ENCODE measurements around the gene LVRN. TPM values are rescaled to one million over a fixed set of nuclear protein-coding genes. Genes with fewer than 3 reads are reported as not detected.

The LVRN gene
- total RNA-seq, 1 donor: under 0.01 TPM

DNA sequence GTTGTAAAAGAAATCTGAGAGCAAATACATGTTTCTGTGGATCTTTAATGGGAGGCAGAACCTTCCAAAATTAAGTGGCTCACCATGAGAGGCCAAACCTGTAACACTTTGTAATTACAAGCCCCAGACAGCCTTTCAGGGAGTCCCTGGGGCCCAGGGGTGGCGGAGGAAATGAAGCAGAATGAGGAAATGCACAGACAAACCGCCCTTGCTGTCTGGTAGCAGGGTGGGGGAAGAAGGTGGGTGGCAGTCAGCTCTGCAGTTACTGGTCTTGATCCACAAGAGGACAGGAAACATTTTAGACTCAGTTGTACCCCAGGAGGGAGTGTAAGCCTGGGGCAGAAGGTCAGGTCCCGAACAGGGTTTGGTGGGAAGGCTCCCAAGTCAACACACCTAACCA lies 76.5 kb downstream of the LVRN start:
- H3K4me3 ChIP-seq (ENCODE audit: low read depth, low read length): no peak overlapping the region
- DNase-seq (ENCODE audit: low read depth): no peak
- TF ChIP-seq, protein P1, sequence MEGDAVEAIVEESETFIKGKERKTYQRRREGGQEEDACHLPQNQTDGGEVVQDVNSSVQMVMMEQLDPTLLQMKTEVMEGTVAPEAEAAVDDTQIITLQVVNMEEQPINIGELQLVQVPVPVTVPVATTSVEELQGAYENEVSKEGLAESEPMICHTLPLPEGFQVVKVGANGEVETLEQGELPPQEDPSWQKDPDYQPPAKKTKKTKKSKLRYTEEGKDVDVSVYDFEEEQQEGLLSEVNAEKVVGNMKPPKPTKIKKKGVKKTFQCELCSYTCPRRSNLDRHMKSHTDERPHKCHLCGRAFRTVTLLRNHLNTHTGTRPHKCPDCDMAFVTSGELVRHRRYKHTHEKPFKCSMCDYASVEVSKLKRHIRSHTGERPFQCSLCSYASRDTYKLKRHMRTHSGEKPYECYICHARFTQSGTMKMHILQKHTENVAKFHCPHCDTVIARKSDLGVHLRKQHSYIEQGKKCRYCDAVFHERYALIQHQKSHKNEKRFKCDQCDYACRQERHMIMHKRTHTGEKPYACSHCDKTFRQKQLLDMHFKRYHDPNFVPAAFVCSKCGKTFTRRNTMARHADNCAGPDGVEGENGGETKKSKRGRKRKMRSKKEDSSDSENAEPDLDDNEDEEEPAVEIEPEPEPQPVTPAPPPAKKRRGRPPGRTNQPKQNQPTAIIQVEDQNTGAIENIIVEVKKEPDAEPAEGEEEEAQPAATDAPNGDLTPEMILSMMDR (IDR thresholded peaks at IDR 0.05; ENCODE audit: insufficient read depth, low read depth, low read length): no peak

DNA sequence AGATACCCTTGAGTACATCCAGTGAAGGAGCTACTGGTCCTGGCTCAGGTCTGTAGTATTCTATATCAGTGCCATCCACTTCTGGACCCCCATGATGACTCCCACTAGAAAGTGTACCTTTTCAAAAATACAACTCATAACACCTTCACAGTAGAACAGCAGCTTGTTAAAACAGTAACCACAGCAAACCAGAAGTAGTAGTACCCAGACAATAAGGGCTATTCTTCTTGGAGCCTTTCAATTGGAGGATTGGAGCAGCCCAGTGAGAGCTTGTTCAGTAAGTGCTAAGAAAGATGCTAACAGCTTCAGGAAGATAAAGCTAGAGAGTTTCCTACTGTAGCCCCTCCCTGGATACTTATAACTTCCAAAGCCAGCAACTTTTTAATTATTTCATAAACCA lies 80.1 kb downstream of the LVRN start:
- H3K4me3 ChIP-seq (ENCODE audit: low read depth, low read length): no peak overlapping the region
- TF ChIP-seq, protein P1 (IDR thresholded peaks at IDR 0.05; ENCODE audit: insufficient read depth, low read depth, low read length): no peak
- DNase-seq (ENCODE audit: low read depth): no peak

DNA sequence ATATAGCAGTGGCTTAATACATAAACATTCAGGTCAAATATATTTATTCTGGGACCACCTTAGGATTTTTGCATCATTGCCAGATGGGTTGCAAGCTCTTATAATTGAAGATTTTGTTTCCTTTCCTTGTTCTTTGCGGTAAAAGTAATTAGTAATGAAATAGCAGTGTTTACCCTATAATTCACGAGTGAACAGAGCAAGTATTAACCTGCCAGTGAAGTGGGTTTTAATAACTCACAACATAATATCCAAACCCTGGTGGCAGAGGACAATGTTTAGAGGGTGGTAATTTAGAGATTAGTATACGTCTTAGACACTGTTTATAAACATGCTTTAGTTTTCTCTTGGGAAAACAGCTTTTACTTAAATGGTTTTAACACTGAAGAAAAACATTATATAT lies 81.8 kb downstream of the LVRN start:
- DNase-seq (ENCODE audit: low read depth): no peak
- no peak overlapping the region for H3K4me3 ChIP-seq (ENCODE audit: low read depth, low read length)
- TF ChIP-seq, protein P1 (IDR thresholded peaks at IDR 0.05; ENCODE audit: insufficient read depth, low read depth, low read length): no peak

DNA sequence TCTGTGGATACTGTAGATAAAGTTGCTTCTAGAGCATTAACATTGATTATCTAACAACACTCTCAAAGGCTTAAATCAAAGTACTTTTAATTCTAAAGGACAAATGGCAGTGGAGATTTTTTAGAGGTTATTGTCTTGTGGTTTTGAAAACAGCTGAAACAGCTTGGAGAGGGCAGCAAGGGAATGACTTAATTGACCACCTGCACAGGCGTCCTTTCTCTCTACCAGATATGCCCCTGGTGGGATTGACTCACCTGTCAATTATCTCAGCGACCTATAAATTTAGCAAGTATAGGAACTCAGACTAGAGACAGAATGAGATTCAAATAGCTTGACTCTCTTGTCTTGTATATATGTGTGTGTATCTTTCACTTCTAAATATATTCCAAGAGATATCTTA lies 83.5 kb downstream of the LVRN start:
- DNase-seq (ENCODE audit: low read depth): no peak
- TF ChIP-seq, protein P1 (IDR thresholded peaks at IDR 0.05; ENCODE audit: insufficient read depth, low read depth, low read length): no peak
- H3K4me3 ChIP-seq (ENCODE audit: low read depth, low read length): no peak overlapping the region

DNA sequence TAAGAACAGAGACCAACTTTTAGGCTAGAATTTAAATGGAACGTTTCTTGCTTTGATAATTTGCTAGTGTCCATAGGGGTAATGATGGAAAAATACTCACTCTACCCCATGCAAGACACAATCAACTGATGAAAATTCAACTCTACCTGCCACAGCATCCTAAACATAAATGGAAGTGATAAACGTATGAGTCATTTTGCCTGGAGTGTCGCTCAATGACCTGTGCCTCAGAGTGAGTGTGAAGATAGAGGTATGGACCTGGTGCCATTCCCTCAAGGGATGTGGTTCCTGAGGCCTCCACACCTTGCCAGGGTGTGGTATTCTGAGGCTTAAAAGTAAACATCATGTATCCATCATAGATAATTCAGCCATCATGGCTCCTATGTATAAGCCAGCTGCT lies 84.0 kb downstream of the LVRN start:
- no peak for DNase-seq (ENCODE audit: low read depth)
- H3K4me3 ChIP-seq (ENCODE audit: low read depth, low read length): no peak overlapping the region
- TF ChIP-seq, protein P1 (IDR thresholded peaks at IDR 0.05; ENCODE audit: insufficient read depth, low read depth, low read length): no peak

DNA sequence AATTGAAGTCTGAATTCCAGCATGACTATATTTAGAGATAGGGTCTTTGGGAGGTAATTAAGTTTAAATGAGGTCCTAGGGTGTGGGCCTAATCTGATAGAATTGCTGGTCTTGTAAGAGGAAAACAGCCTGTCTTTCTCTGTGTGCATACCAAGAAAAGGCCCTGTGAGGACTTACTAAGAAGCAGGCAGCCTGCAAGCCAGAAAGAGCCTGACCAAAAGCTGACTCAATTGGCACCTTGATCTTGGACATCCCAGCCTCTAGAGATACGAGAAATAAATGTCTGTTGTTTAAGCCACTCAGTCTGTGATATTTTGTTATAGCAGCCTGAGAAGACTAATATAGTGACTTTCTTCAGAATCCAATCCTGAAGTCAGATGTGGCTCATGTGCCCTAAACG lies 84.5 kb downstream of the LVRN start:
- TF ChIP-seq, protein P1 (IDR thresholded peaks at IDR 0.05; ENCODE audit: insufficient read depth, low read depth, low read length): no peak
- no peak overlapping the region for H3K4me3 ChIP-seq (ENCODE audit: low read depth, low read length)
- DNase-seq (ENCODE audit: low read depth): no peak

DNA sequence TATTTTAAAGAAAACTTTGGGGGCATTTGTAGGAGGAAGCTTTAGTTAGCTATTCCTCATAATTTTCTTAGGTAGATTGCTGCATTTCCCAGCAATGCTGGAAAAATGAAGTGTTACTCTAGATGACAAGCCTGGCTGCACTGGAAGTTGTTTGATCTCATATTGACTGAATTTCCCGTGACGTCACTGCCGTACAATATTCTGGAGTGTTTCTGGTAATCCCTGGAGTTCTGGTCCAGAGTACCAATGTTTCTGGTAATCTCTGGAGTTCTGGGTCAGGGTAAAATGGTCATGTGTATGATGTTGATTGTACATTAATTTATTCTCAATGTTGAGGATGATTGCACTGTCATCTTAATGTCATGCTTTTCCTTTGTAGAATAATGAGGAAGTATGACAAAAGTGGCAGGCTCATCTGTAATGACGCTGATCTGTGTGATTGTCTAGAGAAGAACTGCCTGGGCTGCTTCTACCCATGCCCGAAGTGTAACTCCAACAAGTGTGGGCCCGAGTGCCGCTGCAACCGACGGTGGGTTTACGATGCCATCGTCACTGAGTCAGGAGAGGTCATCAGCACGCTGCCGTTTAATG lies 96.2 kb downstream of the LVRN start:
- DNase-seq (ENCODE audit: low read depth): no peak
- TF ChIP-seq, protein P1 (IDR thresholded peaks at IDR 0.05; ENCODE audit: insufficient read depth, low read depth, low read length): no peak

More for the DNA sequence above, 96.2 kb downstream of the LVRN start:
- no peak overlapping the region for H3K4me3 ChIP-seq (ENCODE audit: low read depth, low read length)

Measured in fibroblast of villous mesenchyme (primary cell).